ENCODE data around the gene CD4. TPM values are rescaled to one million over a fixed set of nuclear protein-coding genes. Genes with fewer than 3 reads are reported as not detected.
A peak's percentile ranks its signal among the peaks of the same experiment; 100 is the strongest.

CD4 gene
- total and polyA plus RNA-seq, 2 of the 4 experiments (the other 2 are of a cell fraction): 5.7 to 15.0 TPM

- Histone ChIP-seq H3K27me3 (ENCODE audit: control insufficient read depth, insufficient read depth, low read length) (no peaks in the 10 kb centered on the region), H3K9ac (ENCODE audit: low read depth, low read length) (peak overlapping the region; percentile 73), H4K20me1 (ENCODE audit: insufficient read depth, low read length) (peaks cover 35% of the 10 kb centered on the region), H2BK20ac (ENCODE audit: low read depth, low read length) (no peak overlapping the region), H3K9me3 (ENCODE audit: control insufficient read depth, insufficient read depth, low read length) (no peaks in the 10 kb centered on the region), H2AFZ (replicated peaks; ENCODE audit: low read length, poor library complexity) (peak overlapping the region; percentile 85), H2BK5ac (ENCODE audit: low read depth, low read length, poor library complexity, severe bottlenecking) (peak overlapping the region; percentile 59), H3K4me1 (ENCODE audit: control insufficient read depth, insufficient read depth, low read length) (peaks cover 24% of the 10 kb centered on the region), H4K91ac (ENCODE audit: insufficient read depth, low read depth, low read length) (peak overlapping the region; percentile 74), H3K36me3 (ENCODE audit: control insufficient read depth, insufficient read depth, low read length) (peaks cover 17% of the 10 kb centered on the region), H3K9me1 (ENCODE audit: insufficient read depth, low read length) (peaks cover 23% of the 10 kb centered on the region), H2BK15ac (ENCODE audit: low read depth, low read length) (no peak overlapping the region), H3K23ac (ENCODE audit: low read depth, low read length) (peak overlapping the region; percentile 97), H2BK120ac (ENCODE audit: low read depth, low read length) (no peak overlapping the region), H3K79me1 (ENCODE audit: low read depth in 1 of 2, low read length in 2 of 2) (peaks cover 23 to 66% of the 10 kb centered on the region in 2 experiments), H4K8ac (ENCODE audit: low read depth in 2 of 2, low read length in 2 of 2) (peak overlapping the region in 1 of 2 experiments; percentile 48; a peak in 3 of 4 replicates), H4K5ac (ENCODE audit: low read depth, low read length) (peak overlapping the region; percentile 52), H3K27ac (ENCODE audit: insufficient read depth, low read length) (peak overlapping the region; percentile 79), H3K4ac (ENCODE audit: low read depth, low read length) (peak overlapping the region; percentile 93), H2AK5ac (ENCODE audit: low read depth, low read length) (peak overlapping the region; percentile 78), H2AK9ac (replicated peaks; ENCODE audit: low read depth, low read length, poor library complexity) (peak overlapping the region; percentile 98), H3K4me3 (ENCODE audit: insufficient read depth, low read depth, low read length) (peak overlapping the region; percentile 67), H3K4me2 (ENCODE audit: low read depth, low read length) (peak overlapping the region; percentile 95), H3K56ac (ENCODE audit: extremely low read depth, insufficient read depth, low read length) (peak overlapping the region; percentile 79), H3K18ac (ENCODE audit: low read depth, low read length) (peak overlapping the region; percentile 49), H3K14ac (replicated peaks; ENCODE audit: low read depth, low read length) (peak overlapping the region; percentile 90)
- TF ChIP-seq MXI1 (IDR thresholded peaks at IDR 0.05; ENCODE audit: borderline replicate concordance, low read depth, low read length) (peak; percentile 93), USF2 (IDR thresholded peaks at IDR 0.05; ENCODE audit: low read depth, low read length) (peak; percentile 44; the same call in 1 of the 2 replicates), BHLHE40 (IDR thresholded peaks at IDR 0.05; ENCODE audit: low read depth, low read length) (no peak)
- ATAC-seq (ENCODE audit: low read depth) (no peak), DNase-seq (peak; percentile 33)
- dilution Hi-C loops (cut with HindIII; ENCODE audit: low sequenced_read_pairs, unreplicated experiment) (no loop called here), in situ Hi-C loops (cut with MboI; ENCODE audit: low sequenced_read_pairs) (no loop called here), intact Hi-C loops (cut with micrococcal nuclease) (loop anchor here (10.0 kb wide), 1 partner anchor 153 kb away; no protein-coding TSS in a partner anchor)
- 1% methylated on average over 24 of the region's 44 CpGs; no CpG with 5 or more reads in 1 of the 2 experiments for WGBS, 2 experiments (ENCODE audit: extremely low coverage in 2 of 2, insufficient read length in 1 of 2)
- POLR2A ChIA-PET (ENCODE audit: unreplicated experiment): interaction anchor here (0.6 to 2.5 kb wide), 6 partner anchors 7 to 255 kb away, joined by 3 to 21 read pairs (median 6); partner anchors contain the start of genes GPR162 and MLF2
- CTCF ChIA-PET: interaction anchor here (0.6 to 3.2 kb wide), 5 partner anchors 13 to 57 kb away, joined by 3 to 27 read pairs (median 3); partner anchors contain the start of genes CD4 and MLF2
- BruUV-seq (replicated peaks): no TSS peak
Observed at GRCh38 chr12:6767353-6768319, 21.7 kb upstream of the CD4 start.
